GM18502 (cell line): Measurements from ENCODE around the gene LIMK1.

Experiments
- ATAC-seq: cut with Tn5 transposase; IDR thresholded peaks from one replicate; pipeline ENCODE4 v1.9.1; 2021; ENCODE audit warnings: mild to moderate bottlenecking; ENCODE audit not compliant: unreplicated experiment, poor library complexity

Gene LIMK1

DNA sequence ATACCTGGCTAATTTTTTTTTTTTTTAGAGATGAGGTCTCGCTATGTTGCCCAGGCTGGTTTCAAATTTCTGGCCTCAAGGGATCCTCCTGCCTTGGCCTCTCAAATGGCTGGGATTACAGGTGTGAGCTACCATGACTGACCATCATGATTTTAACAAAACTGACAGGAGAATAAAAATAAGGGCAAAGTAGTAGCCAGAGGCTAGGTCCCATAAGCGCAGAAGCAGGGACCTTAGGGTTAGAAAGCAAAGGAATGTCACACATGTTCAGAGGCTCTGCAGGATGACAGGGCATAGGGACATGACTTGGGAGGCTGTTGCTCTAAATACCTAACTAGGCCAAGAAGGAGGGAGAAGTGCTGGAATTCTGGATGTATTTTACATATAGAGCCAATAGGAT is 5.1 kb upstream of the LIMK1 start:
- ATAC-seq, result no peak

DNA sequence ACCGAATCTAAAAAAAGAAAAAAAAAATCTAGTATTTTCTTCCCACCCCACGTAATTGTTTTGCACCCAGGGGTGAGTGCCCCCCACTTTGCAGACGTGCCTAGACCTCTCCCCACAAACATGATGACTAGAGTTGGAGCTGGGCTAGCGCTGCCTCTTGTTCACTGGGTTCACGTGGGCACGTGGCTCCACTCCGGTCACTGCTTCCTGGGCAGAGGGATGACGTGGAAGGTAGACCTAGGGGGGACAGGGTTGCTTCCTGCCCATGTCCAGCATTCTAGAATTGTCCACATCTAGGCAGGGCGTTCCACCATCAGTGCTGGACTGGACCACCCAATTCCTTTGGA is 861 bp upstream of the LIMK1 start:
- ATAC-seq, result no peak

DNA sequence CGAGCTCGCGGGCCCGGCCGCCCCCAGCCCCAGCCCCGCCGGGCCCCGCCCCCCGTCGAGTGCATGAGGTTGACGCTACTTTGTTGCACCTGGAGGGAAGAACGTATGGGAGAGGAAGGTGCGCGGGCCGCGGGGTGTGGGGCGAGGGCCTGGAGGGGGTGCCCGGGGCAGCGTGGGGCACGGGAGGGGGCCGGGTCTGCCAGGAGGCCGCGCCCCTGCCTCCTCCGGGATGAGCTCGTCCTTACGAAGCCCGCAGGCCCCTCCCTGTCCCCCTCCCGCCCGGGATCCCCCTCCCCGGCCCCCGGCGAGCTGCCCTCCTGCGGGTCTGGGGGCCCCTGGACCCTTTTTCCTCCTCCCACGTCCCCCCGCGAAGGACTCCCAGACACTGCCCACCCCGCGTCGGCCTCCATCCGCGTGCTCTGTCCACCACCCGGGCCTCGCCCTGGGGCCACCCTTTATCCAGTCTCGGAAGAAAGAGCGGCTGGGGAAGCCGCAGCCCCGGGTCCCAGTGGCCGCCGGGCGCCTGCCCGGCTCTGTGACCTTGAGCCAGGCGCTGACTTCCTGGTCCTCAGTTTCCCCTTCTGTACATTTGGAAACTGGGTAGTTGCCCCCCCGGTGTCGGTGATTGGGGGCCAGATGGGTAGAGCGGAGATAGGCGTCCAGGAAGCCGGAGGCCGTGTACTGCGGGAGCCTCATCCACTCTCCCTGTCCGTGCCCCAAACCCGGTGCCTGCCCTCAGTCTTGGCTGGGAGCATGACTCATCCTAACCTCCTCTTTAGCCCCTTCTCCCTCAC is 521 bp downstream of the LIMK1 start:
- ATAC-seq, result peak; percentile 55

DNA sequence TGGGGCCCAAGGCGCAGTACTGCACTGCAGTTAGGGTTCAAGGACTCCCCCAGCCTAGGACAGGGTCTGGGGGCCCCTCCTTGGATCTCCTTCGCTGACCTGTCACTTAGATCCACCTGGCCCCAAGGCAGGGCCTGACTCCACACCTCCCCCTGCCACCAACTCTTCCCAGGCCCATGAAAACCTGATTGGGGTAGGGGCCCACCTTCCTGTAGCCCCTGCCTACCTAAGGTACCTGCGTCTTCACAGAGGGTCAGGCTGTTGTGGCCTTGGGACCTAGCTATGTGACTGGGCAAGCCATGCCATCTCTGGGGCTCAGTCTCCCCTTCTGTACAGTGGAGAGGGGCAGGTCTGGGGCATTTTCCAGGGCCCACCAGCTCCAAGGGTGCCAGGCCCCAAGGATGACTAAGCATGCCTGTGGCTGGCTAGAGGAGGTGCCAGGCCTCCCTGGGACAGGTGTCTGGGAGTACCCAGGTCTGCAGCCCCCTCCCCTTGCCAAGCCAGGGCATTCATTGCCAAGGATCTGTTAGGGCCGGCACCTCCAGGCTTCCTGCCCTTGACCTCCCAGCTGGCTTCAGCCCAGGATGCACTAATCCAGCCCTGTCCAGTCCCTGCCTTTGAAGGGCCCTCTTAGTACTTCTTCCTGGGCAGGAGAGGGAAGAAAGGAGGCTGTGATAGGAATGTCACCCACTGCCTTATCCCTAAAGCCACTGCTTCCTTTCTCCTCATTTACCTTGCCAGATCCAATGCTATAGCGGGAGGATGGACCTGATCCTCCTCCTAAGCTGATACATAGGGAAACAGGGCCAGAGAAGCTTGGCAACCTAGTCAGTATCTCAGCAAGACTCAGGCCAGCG is 1.3 kb downstream of the LIMK1 start:
- ATAC-seq, result no peak

DNA sequence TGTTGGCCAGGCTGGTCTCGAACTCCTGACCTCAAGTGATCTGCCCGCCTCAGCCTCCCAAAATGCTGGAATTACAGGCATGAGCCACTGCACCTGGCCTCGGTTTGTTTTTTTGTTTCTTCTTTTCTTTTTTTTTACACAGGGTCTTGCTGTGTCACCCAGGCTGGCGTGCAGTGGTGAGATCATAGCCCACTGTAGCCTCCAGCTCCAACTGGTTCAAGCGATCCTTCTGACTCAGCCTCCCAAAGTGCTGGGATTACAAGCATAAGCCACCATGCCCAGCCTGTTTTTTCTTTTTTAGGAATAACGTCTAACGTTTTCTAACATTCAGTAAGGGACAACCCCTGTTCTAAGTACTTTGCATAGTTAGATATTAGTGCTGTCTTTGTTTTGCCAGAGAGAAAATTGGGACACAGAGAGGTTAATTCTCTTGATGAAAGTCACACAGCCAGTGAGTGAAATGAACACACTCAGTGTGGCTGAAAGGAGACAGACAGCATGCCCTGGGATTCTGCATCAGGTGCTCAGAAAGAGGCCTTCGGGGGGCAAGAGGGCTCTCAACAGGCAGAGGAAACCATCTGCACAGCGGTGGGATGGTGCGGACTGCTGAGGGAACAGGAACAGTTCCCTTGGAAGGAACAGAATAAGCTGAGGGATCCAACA is 4.3 kb downstream of the LIMK1 start:
- no peak for ATAC-seq

DNA sequence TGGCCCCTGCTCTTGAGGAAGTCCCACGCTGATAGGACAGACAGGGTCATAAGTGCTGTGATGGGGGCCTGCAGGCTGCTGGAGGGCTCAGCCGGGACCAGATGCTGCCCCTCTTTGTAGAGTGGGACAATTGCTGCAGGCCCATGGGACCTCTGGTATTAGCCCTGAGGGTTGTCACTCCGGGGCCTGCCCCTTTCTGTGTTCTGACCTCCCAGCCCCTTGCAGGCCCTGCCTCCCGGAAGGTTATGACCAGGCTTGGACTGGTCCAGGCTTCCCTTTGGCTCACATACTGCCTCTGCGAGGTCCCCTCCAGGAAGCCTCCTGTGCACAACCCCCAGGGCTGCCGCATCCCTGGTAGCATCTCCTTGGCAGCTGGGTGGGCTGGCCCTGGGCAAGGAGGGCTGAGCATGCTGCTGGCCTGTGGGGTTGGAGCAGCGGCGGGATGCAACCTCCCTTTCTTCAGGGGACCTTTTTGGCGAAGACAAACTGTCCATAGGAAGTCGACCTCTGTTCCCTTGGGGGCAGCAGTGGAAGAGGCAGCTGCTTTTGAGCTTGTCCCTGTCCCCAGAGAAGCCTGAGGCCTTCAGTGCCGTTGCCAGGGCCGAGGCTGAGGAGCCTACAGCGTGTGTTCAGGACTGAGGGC is 8.8 kb downstream of the LIMK1 start:
- ATAC-seq, result no peak

DNA sequence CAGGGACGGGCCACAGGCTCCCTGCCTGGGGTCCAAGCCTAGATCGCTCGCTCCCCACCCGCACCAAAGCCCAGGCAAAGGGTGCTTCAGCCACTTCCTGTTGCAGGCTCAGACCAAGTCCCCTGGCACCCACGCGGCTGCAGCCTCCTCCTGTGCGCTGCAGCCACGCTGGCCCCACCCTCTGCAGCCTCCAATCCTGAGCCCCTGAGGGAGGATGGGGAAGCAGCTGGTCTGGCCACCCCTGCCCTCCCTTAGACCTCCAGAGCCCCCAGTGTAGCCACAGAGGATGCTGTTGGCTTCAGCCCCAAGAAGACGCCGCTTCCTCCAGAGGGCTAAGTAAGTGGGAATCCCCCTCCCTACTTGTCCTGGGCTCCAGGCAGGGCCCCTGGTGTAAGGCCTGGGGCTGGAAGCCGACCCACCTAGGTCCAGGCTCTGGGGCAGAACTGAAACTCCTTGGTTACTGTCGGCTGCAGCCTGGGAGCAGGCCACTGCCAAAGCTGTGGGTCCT is 9.4 kb downstream of the LIMK1 start:
- peak; percentile 55 for ATAC-seq

DNA sequence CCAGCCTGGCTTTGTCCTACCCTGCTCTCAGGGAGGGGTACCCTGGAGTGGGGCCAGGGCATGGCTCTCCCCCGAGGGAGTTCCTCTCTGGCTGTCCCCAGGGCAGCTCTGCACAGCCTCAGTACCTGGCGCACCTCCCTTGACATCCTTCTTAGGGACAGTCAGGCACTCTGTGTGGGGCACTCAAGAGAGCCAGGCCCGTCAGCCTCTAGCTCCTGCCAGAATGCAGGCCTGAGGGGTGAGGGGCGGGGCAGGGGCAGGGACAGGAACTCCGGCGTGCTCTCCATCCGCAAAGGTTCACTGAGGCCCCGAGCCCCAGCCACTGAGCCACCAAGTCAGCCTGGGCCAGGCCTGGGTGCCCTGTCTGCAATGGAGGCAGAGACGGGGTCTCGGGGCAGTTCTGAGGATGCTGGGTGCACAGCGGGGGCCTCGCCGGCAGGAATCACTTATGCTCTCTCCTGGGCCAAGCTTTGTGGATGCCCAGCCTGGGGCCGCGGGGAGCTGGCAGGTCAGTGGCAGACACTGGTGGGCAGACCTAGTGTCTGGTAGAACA is 10.1 kb downstream of the LIMK1 start:
- ATAC-seq, result peak; percentile 11

DNA sequence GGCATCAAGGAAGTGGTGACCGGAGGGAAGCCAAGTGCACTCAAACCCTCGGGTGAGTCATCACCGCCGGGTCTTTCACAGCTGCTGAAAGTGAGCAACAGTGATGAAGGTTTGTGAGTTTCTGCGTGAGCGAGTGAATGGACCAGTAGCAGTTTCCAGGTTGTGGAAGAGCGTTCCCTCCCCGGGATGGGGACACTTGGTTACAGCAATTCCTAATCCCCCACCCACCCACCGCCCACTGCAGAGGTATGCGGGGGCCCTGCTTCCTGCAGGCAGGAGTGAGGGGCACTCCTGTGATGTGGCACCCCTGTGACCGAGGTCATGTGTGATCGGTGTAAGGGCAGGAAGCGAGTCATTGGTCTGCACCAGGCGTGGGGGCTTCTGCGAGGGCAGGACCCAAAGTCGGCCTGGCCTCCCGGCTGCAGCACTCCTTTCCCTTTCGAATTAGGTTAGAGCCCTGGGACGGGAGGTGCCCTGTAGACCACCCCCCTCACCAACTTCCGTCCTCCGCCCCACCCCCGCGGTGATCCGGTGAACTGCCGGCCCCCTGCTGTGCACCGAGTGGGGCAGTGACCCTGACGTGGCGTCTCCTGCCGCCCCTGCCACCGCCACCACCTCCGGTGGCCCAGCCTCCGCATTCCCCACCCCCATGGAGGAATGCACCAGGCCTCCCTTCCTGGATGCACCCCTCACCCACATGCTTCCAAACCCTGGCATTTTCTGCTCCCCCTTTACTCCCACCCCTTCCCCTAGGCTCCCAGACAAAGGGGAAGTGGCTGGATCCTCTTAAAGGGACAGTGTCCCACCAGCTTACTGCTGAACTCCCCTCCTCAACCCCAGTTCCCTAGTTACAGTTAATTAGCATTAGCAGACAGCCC is 10.9 kb downstream of the LIMK1 start:
- peak; percentile 56 for ATAC-seq

DNA sequence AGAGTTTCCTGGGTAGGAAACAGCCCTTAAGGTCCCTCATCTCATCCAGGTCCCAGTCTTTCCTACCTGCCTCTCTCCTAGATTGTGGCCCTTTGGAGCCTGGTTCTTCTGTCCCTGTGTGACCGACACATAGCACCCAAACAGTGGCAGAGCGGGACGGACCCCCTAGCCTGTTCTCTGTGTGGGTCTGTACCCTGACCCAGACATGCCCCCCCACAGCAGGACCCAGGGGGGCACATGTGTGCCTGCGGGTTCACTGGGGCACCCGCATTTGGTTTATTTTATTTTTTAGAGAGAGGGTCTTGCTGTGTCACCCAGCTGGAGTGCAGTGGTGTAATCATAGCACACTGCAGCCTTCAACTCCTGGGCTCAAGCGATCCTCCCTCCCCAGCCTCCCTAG is 11.5 kb downstream of the LIMK1 start:
- ATAC-seq, result no peak

DNA sequence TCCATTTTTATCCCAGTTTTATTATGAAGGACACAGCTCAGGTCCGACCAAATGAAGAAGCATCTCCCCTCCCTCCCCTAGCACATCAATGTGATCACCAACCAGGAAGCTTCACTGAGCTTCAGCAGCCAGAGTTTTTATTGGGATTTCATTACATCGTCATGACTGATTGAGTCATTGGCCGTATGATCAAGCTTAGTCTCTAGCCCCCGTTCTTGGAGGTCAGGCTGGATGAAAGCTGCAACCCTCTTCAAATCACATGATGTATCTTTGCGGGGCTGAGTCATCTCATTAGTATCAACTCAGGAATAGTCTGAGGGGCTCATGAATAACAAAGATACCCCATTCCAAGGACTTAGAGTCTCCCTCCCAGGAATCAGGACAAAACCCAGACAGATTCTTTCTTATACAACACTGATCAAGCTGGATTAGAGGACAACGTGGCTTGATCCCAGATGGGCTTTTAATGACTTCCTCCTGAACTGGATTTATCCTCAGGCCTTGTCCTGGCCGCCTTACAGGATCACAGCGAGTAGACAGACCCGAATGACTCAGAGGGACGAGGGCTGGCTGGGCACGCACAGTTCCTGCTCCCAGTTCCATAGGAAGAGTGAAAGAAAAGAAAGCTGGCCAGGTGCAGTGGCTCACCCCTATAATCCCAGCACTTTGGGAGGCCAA is 14.5 kb downstream of the LIMK1 start:
- ATAC-seq, result no peak

DNA sequence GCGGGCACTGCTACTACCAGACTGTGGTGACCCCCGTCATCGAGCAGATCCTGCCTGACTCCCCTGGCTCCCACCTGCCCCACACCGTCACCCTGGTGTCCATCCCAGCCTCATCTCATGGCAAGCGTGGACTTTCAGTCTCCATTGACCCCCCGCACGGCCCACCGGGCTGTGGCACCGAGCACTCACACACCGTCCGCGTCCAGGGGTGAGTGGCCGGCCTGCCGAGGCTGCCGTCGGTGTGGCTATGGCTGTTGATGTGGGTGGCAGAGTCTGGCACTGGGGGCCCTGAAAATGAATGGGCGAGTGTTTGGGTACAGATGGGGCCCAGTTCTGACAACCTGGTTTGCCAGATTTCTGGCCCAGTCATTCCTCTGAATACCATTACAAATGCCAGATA is 15.4 kb downstream of the LIMK1 start:
- ATAC-seq, result no peak

DNA sequence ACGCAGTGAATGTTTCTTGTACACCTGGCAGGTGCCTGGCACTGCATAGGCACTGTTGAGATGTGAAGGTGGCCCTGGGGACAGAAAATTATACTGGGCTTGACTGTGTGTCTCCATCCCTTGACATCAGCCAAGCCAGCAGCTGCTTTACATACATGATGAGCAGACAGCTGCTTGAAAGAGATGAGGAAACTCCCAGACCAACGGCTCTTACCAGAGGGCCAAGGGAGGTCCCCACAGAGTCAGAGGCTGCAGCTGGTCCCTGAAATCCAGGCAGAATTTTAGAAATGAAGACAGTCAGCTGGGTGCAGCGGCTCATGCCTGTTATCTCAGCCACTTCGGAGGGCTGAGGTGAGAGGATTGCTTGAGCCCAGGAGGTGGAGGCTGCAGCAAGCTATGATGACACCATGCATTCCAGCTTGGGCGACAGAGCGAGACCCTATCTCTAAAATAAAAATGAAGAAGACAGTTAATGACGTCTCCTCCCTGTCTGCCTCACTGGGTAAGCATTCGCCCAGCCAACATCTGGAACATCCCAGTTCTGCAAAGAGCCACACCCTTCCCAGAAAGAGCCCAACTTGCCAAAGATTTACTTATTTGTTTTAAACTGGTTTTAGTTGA is 17.6 kb downstream of the LIMK1 start:
- ATAC-seq, result peak; percentile 90

DNA sequence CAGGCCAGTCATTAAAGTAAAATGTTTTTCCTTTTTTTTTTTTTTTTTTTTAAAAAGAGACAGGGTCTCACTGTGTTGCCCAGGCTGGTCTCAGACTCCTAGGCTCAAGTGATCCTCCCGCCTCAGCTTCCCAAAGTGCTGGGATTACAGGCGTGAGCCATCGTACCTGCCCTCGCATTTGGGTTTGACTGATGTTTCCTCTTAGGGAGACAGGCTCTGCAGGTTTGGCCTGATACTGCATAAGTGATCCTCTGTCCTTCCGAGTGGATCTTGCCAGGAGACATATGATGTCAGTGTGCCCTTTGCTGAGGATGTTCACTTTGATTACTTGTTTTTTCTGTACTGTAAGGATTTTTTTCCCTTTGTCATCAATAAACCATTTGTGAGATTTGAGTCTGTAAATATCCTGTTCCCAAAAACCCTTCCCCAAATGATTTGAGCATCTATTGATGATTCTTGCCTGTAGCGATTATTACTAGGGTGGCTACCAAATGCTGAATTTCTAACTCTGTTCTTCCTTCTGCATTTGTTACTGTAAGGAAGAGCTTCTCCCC is 19.7 kb downstream of the LIMK1 start:
- ATAC-seq, result no peak

DNA sequence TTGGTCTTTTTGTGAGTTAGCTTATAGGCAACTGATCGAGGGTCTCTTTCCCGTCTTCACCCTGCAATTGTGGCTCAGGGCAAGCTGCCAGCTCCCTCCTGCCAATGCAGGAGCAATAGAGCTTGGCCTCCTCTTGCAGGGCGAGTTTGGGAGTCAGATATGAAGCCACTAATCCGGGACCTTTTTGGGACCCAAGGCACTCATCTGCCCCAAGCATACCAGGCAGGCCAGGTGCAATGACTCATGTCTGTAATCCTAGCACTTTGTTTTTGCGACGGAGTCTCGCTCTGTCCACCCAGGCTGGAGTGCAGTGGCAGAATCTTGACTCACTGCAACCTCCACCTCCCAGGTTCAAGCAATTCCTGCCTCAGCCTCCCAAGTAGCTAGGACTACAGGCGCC is 21.1 kb downstream of the LIMK1 start:
- ATAC-seq, result no peak

DNA sequence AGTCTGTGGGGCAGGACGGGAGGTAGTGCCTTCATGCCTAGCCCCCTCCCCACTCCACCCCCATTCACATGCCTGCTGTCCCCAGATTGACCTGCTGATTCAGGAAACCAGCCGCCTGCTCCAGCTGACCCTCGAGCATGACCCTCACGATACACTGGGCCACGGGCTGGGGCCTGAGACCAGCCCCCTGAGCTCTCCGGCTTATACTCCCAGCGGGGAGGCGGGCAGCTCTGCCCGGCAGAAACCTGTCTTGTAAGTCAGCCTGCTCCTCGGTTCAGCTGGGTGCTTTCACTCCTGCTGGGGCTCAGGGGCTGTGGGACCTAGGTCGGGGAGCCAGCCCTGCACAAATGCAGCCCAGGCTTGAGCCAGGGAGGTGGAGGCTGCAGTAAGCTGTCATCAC is 22.4 kb downstream of the LIMK1 start:
- ATAC-seq, result no peak

DNA sequence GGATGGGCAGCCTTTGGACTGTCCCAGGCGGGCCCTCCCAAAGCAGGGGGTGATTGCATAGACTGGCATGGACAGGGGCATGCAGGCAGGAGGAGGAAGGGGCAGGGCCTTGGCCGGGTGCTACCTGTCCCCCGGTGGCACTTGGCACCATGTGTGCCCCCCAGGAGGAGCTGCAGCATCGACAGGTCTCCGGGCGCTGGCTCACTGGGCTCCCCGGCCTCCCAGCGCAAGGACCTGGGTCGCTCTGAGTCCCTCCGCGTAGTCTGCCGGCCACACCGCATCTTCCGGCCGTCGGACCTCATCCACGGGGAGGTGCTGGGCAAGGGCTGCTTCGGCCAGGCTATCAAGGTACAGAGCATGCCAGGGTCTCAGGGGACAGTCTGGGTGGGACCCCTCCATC is 23.2 kb downstream of the LIMK1 start:
- no peak for ATAC-seq

DNA sequence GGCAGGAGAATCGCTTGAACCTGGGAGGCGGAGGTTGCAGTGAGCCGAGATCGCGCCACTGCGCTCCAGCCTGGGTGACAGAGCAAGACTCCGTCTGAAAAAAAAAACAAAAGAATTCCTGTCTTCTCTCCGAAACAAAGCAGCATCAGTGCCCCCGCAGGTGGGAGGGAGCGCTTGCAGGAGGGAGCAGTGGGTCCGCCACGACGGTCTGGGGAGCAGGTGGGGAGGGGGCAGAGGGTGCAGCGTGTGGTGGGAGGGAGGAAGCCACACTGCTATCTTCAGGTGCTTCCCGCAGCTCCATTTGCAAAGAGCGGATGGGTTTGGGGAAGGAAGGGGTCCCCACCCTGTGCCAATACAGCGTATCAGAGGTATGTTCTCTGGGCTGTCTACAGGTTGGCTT is 31.7 kb downstream of the LIMK1 start:
- ATAC-seq, result no peak
